ENCODE measurements around the gene MATK.

MATK gene

GRCh38 chr19:3746371-3747056 is 39.7 kb downstream of the MATK start:
- DNase-seq: no peak

GRCh38 chr19:3745363-3746045 is 40.7 kb downstream of the MATK start:
- no peak for DNase-seq

- DNase-seq: no peak
Measured at GRCh38 chr19:3743486-3743885, 42.7 kb downstream of the MATK start.

GRCh38 chr19:3740431-3740830 is 45.8 kb downstream of the MATK start:
- DNase-seq: no peak

GRCh38 chr19:3738477-3739220 is 47.5 kb downstream of the MATK start:
- no peak for DNase-seq

- DNase-seq: no peak
Measured at GRCh38 chr19:3737487-3738205, 48.5 kb downstream of the MATK start.

GRCh38 chr19:3736106-3736724 is 50.0 kb downstream of the MATK start:
- DNase-seq: no peak

- no peak for DNase-seq
Measured at GRCh38 chr19:3734310-3734600, 51.9 kb downstream of the MATK start.

- no peak for DNase-seq
Measured at GRCh38 chr19:3733549-3734309, 52.5 kb downstream of the MATK start.

- no peak for DNase-seq
Measured at GRCh38 chr19:3732108-3732507, 54.1 kb downstream of the MATK start.

GRCh38 chr19:3730457-3730958 is 55.7 kb downstream of the MATK start:
- DNase-seq: no peak

All from CD4-positive, alpha-beta T cell treated with Interleukin-21 for 1 hour (primary cell).